Midbrain (tissue), 1 donor: ENCODE measurements around the gene ITPA.
A peak's percentile ranks its signal among the peaks of the same experiment; 100 is the strongest.

Experiments used
- DNase-seq: peaks from one replicate; lab custom pipeline; 2025; lab: John Stamatoyannopoulos, UW

Gene ITPA

GRCh38 chr20:3209257-3209945, at the start of gene ITPA:
Gene ITPA, plus strand, starts transcription at chr20:3209498. Its CDS starts 54 bp downstream, at chr20:3209552.
- DNase-seq, result peak; percentile 50

- no peak for DNase-seq
These were observed 48.9 kb upstream of the ITPA start for GRCh38 chr20:3160418-3160817.

GRCh38 chr20:3161316-3162079, 47.8 kb upstream of the ITPA start:
- no peak for DNase-seq

GRCh38 chr20:3162080-3162611, 47.2 kb upstream of the ITPA start:
- DNase-seq, result no peak

- no peak for DNase-seq
These were observed 45.9 kb upstream of the ITPA start for GRCh38 chr20:3163099-3164042.

GRCh38 chr20:3164043-3164762, 45.1 kb upstream of the ITPA start:
- no peak for DNase-seq

GRCh38 chr20:3164763-3165410, 44.4 kb upstream of the ITPA start:
- DNase-seq, result no peak

- no peak for DNase-seq
These were observed 43.6 kb upstream of the ITPA start for GRCh38 chr20:3165473-3166337.

GRCh38 chr20:3166338-3166912, 42.9 kb upstream of the ITPA start:
- DNase-seq, result no peak

- no peak for DNase-seq
These were observed 42.4 kb upstream of the ITPA start for GRCh38 chr20:3166913-3167342.

- DNase-seq, result no peak
These were observed 41.6 kb upstream of the ITPA start for GRCh38 chr20:3167738-3168078.

GRCh38 chr20:3168079-3168828, 41.0 kb upstream of the ITPA start:
- no peak for DNase-seq

GRCh38 chr20:3168829-3169590, 40.3 kb upstream of the ITPA start:
- DNase-seq, result no peak

- no peak for DNase-seq
These were observed 37.7 kb upstream of the ITPA start for GRCh38 chr20:3171391-3172125.

- DNase-seq, result no peak
These were observed 37.0 kb upstream of the ITPA start for GRCh38 chr20:3172126-3172932.

- DNase-seq, result peak; percentile 36
These were observed 36.2 kb upstream of the ITPA start, which contains the start of gene LZTS3 for GRCh38 chr20:3172933-3173609. Gene LZTS3, minus strand, starts transcription at chr20:3173549. Its CDS starts 6,386 bp downstream, at chr20:3167163.
